Measurements from ENCODE around the gene TMEM25. TPM values are rescaled to one million over a fixed set of nuclear protein-coding genes. Genes with fewer than 3 reads are reported as not detected.

Gene TMEM25
- total and polyA plus RNA-seq, 2 donors (not counting 3 experiments of a cell fraction or from before 2014, with no cell fraction given): 18.9 to 34.6 TPM

DNA sequence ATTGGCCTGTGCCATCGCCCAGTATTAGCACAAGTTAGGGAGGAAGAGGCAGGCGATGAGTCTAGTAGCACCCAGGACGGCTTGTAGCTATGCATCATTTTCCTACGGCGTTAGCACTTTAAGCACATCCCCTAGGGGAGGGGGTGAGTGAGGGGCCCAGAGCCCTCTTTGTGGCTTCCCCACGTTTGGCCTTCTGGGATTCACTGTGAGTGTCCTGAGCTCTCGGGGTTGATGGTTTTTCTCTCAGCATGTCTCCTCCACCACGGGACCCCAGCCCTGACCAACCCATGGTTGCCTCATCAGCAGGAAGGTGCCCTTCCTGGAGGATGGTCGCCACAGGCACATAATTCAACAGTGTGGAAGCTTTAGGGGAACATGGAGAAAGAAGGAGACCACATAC lies 4.3 kb downstream of the TMEM25 start:
- peaks cover 0 to 2% of the 10 kb centered on the region in 2 experiments for H3K36me3 ChIP-seq (ENCODE audit: control insufficient read depth in 2 of 2, extremely low read depth in 1 of 2, insufficient read depth in 2 of 2, low read length in 2 of 2)
- no TSS peak for BruUV-seq (replicated peaks)
- H3K9me3 ChIP-seq (replicated peaks; ENCODE audit: control insufficient read depth, insufficient read depth, low read length): no peaks in the 10 kb centered on the region
- intact Hi-C loops (cut with micrococcal nuclease): no loop called here
- no peak overlapping the region for H3K27ac ChIP-seq (ENCODE audit: insufficient read depth, low read depth, low read length)
- no peaks in the 10 kb centered on the region for H3K79me2 ChIP-seq (ENCODE audit: control insufficient read depth, insufficient read depth, low read length)
- no peak overlapping the region for H2AFZ ChIP-seq (ENCODE audit: low read depth, low read length)
- H3K4me1 ChIP-seq (ENCODE audit: control insufficient read depth, extremely low read depth, insufficient read depth, low read length): peaks cover 5% of the 10 kb centered on the region
- no peak overlapping the region for H3K4me3 ChIP-seq (replicated peaks in 1 of 3; ENCODE audit: insufficient read depth in 1 of 3, low read depth in 1 of 3, low read length in 3 of 3)
- ChIA-PET POLR2A (no interaction called here), CTCF (no interaction called here)
- H3K9me1 ChIP-seq (replicated peaks; ENCODE audit: control insufficient read depth, extremely low read depth, insufficient read depth, low read length): no peaks in the 10 kb centered on the region
- TF ChIP-seq GATA2 (IDR thresholded peaks at IDR 0.05; ENCODE audit: insufficient read depth, insufficient read length, low read depth, low read length) (no peak), EZH2 (IDR thresholded peaks at IDR 0.05; ENCODE audit: borderline replicate concordance, low read depth, low read length, severe bottlenecking) (no peak), FOS (IDR thresholded peaks at IDR 0.05; ENCODE audit: borderline replicate concordance, insufficient read depth, low read length) (no peak), POLR2AphosphoS5 (IDR thresholded peaks at IDR 0.05; ENCODE audit: insufficient read depth, low read depth, low read length) (no peak), JUN (IDR thresholded peaks at IDR 0.05; ENCODE audit: borderline replicate concordance, insufficient read depth, insufficient read length, low read depth) (no peak)
- TF ChIP-seq, protein P1, sequence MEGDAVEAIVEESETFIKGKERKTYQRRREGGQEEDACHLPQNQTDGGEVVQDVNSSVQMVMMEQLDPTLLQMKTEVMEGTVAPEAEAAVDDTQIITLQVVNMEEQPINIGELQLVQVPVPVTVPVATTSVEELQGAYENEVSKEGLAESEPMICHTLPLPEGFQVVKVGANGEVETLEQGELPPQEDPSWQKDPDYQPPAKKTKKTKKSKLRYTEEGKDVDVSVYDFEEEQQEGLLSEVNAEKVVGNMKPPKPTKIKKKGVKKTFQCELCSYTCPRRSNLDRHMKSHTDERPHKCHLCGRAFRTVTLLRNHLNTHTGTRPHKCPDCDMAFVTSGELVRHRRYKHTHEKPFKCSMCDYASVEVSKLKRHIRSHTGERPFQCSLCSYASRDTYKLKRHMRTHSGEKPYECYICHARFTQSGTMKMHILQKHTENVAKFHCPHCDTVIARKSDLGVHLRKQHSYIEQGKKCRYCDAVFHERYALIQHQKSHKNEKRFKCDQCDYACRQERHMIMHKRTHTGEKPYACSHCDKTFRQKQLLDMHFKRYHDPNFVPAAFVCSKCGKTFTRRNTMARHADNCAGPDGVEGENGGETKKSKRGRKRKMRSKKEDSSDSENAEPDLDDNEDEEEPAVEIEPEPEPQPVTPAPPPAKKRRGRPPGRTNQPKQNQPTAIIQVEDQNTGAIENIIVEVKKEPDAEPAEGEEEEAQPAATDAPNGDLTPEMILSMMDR (IDR thresholded peaks at IDR 0.05; ENCODE audit: extremely low read depth in 1 of 2, insufficient read depth in 1 of 2, low read depth in 1 of 2, low read length in 2 of 2): no peak
- TF ChIP-seq, protein P2, sequence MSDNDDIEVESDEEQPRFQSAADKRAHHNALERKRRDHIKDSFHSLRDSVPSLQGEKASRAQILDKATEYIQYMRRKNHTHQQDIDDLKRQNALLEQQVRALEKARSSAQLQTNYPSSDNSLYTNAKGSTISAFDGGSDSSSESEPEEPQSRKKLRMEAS (IDR thresholded peaks at IDR 0.05; ENCODE audit: insufficient read depth, insufficient read length): no peak
- no peak overlapping the region for H3K9ac ChIP-seq (replicated peaks; ENCODE audit: extremely low read depth, insufficient read depth, low read length)
- FAIRE-seq (no peak), DNase-seq (ENCODE audit: low read depth, low spot score) (no peak)
- H3K27me3 ChIP-seq (ENCODE audit: control insufficient read depth in 2 of 2, insufficient read depth in 2 of 2, low read length in 2 of 2): no peaks in the 10 kb centered on the region
- H3K4me2 ChIP-seq (ENCODE audit: insufficient read depth, low read length): no peak overlapping the region
- dilution Hi-C loops (cut with MboI; ENCODE audit: extremely low pct_ligation_motif_present, low sequenced_read_pairs): no loop called here
- H4K20me1 ChIP-seq (replicated peaks; ENCODE audit: control insufficient read depth, extremely low read depth, insufficient read depth, low read length): no peaks in the 10 kb centered on the region

Data from endothelial cell of umbilical vein (primary cell).